Stimulated activated CD4-positive, alpha-beta T cell treated with anti-CD3 and anti-CD28 coated beads, Interleukin-2, amount 100 ng/mL, for 48 hours (primary cell): ENCODE measurements around the gene GBE1.
"Not testable (repeated sequence)": the region's sequence is repeated elsewhere in the genome, so short reads cannot be mapped to it uniquely, and the experiment has no call there.

Source experiments
- DNase-seq, 2 donors: peaks; one replicate each; pipeline ENCODE4 v3.0.0-alpha.2; 2020

GBE1 gene

DNA sequence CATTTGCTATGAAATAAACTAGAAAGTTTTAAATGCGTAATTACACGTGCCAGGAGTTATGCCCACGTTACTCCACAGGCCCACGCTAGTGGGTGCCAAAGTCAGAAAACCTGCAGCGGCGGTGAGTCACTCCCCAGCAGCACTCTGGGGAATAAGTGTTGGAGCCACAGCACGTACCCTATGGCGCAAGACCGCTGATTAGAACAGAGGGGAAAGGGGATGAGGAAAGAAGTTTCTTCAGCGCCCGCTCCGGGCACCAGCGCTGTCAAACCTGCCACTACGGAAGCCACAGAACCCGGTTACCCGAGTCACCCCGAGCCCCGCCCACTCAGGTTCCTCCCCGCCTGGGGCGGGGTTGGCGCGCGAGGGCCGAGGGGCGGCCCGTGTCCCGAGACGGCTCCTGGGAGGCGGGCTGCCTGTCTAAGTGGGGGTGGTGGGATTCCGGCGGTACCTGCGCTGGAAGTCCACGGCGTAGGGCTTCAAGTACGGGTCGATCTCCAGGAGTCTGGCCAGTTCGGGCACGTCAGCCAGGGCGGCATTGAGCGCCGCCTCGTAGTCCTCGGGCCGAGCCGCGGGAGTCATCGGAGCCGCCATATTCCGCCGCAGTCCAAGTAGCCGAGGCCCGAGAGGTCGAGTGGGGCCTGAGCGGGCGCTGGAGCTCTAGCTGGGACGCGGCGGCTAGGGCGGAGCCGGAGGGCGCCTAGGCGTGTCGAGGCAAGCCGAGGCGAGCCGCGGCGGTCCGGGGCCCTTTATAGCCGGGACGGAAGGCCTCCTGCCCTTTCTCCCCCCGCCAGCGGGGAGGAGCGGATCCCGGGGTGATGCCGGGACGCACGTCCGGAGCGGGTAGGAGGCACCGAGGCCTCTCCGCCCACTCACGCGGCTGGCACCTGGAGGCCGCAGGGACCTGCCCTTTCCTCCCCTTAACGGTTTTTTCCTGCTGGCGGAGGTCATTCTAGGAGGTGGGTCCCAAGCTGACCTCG lies at the start of gene GBE1:
TSS of gene GBE1 (minus strand) at position 722 of the 980 bp plus-strand sequence. CDS start at position 594, 128 bp downstream.
- peak; percentile 82 to 86 for DNase-seq

DNA sequence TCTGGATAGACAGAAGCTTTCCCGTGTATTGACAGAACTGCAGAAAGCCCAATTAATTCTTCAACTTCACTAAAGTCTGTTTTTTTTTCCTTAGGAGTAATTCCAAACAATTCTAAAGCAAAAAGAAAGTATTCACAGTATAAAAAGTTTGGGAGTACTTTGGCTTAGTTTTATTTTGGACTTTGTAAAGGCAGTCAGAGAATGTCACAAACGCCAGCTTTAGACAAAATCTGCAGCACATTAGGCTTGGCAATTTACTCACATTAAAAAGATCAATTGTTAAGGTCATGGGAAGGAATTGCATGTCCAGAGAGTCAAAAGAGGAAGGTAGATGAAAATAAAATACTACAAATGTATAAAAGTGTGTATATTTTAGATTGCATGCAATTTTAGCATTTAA lies 47.5 kb upstream of the GBE1 start:
- no peak for DNase-seq

GRCh38 chr3:81799403-81799802 lies 38.0 kb upstream of the GBE1 start:
- DNase-seq = no peak

GRCh38 chr3:81793410-81793809 lies 32.0 kb upstream of the GBE1 start:
- DNase-seq = no peak

DNA sequence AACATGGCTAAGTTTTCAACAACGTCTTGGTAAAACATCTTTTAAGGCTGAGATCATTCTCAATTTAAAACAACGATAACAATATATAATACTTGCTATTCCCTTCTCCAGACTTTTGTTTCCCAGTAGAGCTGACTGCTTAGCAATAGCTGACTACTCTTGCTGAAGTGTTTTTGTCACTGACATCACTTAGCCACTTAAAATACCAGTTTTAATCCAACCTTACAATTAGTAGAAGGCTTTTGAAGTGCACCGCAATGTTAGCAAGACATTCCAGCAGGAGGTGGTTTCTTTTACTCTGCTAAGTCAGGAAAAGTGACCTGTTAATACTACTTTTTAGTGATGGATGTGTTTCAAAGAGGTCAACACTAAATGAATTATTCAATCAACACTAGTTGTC lies 28.7 kb upstream of the GBE1 start:
- no peak for DNase-seq

GRCh38 chr3:81789691-81790090 lies 28.2 kb upstream of the GBE1 start:
- no peak for DNase-seq

- DNase-seq = no peak
These were observed 27.2 kb upstream of the GBE1 start for GRCh38 chr3:81788610-81789009.

DNA sequence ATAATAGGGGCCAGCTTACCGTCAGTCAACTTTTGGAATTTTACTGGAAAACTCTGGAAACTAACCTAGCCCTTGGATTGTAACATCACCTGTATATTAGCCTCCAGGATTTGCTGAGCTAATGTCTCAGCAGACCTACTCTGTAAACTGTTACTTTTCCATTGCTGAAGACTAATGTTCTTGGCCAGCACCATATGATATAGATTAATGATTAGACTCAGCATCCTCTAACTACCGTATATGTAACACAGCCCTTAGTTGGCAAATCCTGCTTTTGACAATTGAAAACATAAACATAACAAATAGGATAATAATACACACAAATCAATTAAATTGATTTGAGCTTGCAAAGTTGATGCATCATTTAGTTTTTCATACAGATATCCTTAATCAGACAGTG lies 26.6 kb upstream of the GBE1 start:
- DNase-seq = no peak

GRCh38 chr3:81782585-81782984 lies 21.1 kb upstream of the GBE1 start:
- no peak for DNase-seq

- DNase-seq = no peak
These were observed 17.3 kb upstream of the GBE1 start for GRCh38 chr3:81778678-81779182.

DNA sequence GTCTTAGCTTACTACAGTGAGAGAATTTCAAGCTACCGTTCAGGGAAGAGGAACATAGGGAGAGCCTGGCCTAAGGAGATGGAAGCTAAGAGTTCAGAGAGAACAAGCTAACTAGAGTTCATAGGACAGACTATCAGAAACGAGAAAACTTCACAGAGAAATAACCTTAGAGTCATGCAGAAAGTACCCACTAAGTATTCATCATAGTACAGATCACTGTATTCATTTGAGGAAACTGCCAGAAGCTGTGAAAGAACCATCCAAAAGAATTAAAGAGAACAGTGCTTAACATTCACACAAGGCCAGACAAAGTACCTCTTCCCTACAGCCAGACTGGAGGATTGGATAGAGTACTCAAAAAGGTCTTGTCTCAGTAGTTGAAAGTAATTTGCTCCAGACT lies 15.2 kb upstream of the GBE1 start:
- no peak for DNase-seq

DNA sequence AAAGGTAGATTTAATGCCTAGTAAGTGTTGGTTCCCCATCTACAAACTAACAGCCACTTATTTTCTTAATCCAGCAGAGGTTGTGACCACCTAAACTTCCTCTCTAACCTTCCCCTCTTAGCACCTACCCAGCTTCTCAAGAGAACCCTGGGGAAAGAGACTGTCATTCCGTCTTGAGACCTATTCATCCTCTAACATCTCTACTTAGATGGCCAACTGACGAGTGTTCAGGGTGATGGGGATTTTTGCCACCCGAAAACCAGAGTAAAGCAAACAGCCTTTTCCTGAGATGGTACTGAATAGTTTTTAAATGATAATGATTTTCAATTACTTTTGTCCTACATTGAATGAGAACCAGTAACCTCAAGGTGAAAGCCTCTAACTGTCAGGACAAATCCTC lies 9.3 kb upstream of the GBE1 start:
- no peak for DNase-seq

DNA sequence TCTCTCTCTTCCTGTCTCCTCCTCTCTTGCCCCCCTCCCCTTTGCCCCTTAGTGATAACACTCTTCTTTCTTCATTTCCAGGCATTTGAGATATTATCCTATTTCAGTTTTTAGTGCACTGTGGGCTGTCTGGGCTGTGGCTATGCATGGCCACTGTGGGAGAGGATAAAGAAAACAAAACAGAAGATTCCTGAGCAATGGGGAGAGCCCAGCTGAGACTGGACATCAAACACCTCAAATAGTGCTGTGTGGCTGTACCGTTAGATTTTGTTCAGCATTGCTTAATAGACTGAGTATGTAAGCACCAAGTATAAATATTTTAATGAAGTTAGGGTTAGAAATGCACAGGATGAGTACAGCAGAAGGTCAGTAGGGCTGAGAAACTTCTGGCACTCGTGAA lies 7.9 kb upstream of the GBE1 start:
- DNase-seq = no peak

DNA sequence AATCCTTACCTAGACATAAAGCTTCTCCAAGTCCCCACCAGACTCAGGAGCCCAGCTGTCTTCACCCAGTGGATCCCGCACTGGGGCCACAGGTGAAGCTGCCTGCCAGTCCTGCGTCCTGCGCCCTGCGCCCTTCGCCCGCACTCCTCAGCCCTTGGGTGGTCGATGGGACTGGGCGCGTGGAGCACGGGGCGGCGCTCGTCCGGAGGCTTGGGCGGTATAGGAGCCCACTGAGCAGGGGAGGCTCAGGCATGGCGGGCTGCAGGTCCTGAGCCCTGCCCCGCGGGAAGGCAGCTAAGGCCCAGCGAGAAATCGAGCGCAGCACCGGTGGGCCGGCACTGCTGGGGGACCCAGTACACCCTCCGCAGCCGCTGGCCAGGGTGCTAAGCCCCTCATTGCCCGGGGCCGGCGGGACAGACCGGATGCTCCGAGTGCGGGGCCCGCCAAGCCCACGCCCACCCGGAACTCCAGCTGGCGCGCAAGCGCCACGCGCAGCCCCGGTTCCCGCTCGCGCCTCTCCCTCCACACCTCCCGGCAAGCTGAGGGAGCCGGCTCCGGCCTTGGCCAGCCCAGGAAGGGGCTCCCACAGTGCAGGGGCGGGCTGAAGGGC lies 5.9 kb upstream of the GBE1 start:
- not testable (repeated sequence) for DNase-seq

DNA sequence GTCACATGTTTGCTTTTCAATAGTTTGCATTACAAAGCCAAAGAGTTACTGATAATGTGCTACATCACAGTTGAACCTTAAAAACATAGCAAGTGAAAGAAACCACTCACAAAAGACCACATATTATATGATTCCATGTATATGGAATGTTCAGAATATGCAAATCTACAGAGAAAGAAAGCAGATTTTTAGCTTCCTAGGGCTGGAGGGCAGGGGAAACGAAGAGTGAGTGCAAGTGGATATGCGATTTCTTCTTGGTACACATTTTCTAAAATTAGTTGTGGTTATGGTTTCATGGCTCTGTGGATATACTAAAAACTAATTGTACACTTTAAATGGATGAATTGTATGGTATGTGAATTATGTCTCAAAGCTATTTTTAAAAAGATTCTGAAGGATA lies 4.0 kb upstream of the GBE1 start:
- no peak for DNase-seq

DNA sequence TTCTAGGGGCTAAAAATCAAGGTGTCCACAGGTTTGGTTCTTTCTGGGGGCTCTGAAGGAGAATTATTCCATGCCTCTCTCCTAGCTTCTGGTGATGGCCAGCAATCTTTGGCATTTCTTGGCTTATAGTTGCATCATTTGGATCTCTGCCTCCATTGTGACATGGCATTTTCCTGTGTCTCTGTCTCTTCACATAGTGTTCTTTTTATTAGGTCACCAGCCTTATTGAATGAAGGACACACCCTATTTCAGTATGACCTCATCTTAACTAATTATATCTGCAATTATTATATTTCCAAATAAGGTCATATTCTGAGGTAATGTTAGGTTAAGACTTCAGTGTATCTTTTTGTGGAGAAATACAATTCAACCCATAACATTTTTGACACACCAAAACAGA lies 3.2 kb upstream of the GBE1 start:
- DNase-seq = no peak

DNA sequence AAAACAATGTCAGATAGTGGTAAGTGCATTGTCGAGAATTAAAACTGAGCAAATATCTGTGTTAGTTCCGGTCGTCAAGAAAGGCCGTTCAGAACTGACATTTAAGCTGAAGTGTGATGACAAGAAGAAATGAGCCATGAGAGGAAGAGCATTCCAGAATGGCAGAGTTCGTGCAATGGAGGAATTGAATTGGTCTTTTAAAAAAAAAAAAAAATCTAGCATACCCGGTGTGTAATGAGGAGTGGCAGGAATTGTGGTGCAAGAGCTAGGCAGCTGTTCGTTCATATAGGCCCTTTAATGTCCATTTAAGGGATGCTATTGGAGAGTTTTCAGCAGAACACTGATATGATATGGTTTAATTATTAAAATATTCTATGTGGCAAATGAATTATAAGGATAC lies 2.6 kb upstream of the GBE1 start:
- no peak for DNase-seq

DNA sequence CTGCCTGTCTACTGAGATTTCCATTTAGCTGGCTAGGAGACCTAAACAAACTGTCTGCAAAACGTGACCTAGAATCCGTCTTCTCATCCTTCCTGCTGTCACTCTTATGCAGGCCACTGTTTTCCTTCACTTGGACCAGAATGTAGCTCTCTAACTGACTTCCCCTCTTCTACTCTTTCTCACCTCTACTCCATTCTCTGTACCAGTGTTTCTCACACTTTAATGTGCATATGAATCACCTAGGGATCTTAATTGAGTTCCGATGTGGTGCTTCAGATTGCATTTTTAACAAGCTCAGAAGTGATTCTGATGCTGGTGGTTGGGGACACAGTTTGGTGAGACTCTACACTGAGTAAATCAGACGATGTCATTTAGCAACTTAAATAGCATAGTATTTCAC lies 1.6 kb upstream of the GBE1 start:
- DNase-seq = no peak

GRCh38 chr3:81761904-81762580 lies 597 bp upstream of the GBE1 start:
- DNase-seq = no peak

DNA sequence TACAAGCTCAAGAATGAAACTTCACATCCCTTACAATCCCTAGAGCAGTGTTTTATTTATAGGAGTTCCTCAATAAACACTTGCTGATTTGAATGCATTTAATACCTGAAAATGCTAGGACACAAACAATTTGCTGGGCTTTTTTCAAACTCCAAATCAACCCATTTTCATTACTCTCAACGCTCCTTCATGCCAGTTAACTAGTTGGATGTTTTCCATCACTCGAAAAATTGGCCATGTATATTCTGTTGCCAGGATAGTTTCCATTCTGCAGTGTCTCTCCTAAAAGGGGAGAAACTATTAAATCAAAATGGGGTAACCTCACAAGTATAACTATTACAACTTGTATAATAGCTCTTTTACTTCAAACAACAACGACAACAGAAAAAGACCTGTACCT lies 1.2 kb downstream of the GBE1 start:
- DNase-seq = no peak

DNA sequence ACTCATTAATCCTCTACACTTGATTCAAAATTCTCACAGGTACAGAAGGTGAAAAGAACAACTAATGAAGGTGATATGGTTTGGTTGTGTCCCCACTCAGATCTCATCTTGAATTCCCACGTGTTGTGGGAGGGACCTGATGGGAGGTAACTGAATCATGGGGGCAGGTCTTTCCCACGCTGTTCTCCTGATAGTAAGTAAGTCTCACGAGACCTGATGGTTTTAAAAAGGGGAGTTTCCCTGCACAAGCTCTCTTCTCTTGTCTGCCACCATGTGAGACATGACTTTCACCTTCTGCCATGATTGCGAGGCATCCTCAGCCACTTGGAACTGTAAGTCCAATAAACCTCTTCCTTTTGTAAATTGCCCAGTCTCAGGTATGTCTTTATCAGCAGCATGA lies 2.7 kb downstream of the GBE1 start:
- DNase-seq = not testable (repeated sequence)

GRCh38 chr3:81758275-81758674 lies 3.2 kb downstream of the GBE1 start:
- no peak for DNase-seq

DNA sequence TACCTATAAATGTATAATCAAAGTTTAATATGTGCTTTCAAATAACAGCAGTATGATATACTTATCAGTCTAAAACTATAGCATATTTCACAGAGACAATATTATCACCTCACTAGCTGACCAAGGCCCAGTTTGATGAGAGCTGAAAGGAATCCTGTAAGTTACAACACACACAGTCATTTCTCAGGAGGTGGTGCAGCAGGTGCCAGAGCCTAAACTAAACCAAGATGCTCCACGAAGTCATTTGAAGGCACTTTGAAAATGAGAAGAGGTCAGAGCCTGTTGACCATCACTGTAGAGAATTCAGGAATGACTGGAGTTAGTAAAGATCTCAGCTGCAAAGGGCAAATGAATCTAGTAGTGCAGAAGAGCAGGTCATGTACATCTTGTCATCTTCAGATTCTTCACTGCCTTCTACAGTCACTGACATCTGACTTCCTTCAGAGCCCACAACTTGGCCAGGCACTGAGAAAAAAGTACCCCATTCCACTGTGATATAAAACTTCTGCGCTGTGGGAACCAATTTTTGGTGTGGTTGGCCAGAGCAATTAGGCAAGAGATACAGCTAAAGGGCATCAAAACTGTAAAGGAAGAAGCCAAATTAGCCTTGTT lies 7.9 kb downstream of the GBE1 start:
- DNase-seq = no peak
